ENCODE measurements around the gene IGF2R.
"Not testable (repeated sequence)": the region's sequence is repeated elsewhere in the genome, so short reads cannot be mapped to it uniquely, and the experiment has no call there.

Gene IGF2R

GRCh38 chr6:159968295-159969203 is at the start of gene IGF2R:
IGF2R (plus strand) TSS chr6:159969082; CDS start chr6:159969247, 165 bp downstream.
- peak; percentile 50 for DNase-seq

DNA sequence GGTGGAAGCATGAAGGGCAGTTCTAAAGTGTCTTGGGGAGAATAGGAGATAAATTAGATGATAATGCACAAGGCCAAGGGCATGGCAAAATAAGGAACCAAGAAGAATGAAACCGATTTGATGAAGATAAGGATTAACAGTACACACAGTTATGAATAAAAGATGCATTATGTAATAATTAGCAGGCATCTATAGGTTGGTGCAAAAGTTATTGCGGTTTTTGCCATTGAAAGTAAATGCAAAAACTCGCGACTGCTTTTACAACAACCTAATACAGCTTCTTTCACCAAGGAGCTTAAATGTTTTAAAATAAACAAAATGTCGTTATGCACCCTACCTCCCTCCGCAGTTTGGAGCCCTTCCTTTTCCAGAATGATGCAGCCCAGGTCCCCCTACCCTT is 49.1 kb upstream of the IGF2R start:
- DNase-seq: no peak

GRCh38 chr6:159924150-159924549 is 44.7 kb upstream of the IGF2R start:
- not testable (repeated sequence) for DNase-seq

- no peak for DNase-seq
These were observed 42.2 kb upstream of the IGF2R start for GRCh38 chr6:159926542-159927203.

- peak; percentile 85 for DNase-seq
These were observed 39.1 kb upstream of the IGF2R start for GRCh38 chr6:159929819-159930218.

DNA sequence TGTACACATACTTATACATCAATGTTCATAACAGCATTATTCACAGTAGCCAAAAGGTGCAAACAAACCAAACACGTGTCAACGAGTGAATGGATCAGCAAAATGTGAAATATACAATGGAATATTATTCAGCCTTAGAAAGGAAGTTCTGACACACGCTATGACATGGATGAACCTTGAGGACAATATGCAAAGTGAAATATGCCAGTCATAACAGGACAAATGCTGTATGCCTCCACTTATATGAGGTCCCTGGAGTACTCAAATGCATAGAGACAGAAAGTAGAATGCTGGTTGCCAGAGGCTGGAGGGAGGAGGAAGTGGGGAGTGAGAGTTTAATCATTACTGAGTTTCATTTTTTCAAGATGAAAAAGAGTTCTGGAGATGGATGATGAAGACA is 37.8 kb upstream of the IGF2R start:
- DNase-seq: no peak

DNA sequence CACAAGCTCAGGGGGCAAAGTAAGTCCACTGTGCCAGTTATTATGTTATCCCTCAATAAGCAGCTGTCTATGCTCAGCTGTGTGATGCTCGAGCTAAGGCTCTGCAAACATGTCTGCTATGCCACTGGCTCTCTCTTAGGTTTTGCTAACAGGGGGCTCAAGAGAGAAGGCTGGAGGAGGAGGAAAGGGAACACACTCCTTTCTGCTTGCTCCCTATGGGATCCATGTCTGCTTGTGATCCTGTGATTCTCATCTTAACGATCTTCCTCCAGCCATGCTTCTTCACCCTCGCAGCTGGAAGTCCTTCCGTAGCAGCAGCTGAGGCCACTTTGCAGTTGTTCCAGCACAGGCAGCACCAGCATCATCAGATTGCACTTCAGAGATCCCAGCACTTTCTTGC is 37.0 kb upstream of the IGF2R start:
- DNase-seq: no peak

- DNase-seq: no peak
These were observed 35.8 kb upstream of the IGF2R start for GRCh38 chr6:159933077-159933476.

DNA sequence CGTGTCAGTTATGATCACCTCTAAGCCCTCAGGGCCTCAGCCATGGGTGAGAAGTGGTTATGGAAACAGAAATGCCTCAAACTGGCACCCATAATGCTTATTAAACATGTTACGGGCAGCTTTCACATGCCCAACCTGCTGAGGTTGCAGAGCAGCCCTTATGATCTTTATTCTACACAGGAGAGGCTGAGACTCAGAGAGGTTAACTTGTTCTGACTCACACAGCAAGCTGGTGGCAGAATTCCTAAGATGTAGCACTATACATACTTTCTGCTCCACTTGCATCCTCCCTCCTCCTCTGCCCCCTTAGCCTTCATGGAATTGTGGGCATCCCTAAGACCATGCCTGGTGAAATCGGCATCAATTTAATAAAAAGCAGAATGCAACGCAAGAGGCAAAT is 34.7 kb upstream of the IGF2R start:
- no peak for DNase-seq

DNA sequence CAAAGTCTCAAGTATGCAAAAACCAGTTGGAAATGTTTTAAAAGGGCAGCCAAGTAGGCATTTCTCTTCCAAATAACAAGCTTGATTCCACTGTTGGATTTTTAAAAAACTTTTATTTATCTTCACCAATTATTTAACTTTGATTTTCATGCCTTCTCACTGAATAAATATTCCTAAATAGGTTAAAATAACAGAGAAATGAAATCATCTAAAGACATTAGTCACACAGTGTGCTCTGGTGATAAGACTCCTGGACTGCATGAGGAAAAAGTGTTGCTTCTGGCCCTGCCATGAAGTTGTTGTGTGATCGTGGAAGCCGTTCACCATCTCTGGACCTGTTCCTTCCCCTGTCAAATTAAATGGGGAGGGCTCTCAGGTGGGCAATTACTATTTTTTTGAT is 33.8 kb upstream of the IGF2R start:
- no peak for DNase-seq

DNA sequence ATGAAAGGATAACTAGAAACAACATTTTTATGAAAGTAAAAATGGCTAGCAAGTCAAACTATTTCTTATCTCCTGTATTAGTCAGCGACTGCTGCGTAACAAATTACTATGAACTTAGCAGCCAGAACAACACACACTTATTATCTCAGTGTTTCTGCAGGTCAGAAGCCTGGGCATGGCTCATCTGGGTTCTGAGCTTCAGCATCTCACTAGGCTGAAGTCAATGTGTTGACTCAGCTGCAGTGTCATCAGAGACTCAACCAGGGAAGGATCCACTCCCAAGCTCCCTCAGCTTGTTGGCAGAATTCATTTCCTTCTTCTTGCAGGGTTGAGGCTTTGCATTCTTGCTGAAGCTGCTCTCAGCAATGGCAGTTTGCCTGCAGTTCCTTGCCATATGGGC is 33.2 kb upstream of the IGF2R start:
- DNase-seq: no peak

- DNase-seq: no peak
These were observed 29.3 kb upstream of the IGF2R start for GRCh38 chr6:159939591-159940016.

- DNase-seq: no peak
These were observed 27.4 kb upstream of the IGF2R start for GRCh38 chr6:159941286-159942113.

- DNase-seq: no peak
These were observed 25.7 kb upstream of the IGF2R start for GRCh38 chr6:159943101-159943632.

DNA sequence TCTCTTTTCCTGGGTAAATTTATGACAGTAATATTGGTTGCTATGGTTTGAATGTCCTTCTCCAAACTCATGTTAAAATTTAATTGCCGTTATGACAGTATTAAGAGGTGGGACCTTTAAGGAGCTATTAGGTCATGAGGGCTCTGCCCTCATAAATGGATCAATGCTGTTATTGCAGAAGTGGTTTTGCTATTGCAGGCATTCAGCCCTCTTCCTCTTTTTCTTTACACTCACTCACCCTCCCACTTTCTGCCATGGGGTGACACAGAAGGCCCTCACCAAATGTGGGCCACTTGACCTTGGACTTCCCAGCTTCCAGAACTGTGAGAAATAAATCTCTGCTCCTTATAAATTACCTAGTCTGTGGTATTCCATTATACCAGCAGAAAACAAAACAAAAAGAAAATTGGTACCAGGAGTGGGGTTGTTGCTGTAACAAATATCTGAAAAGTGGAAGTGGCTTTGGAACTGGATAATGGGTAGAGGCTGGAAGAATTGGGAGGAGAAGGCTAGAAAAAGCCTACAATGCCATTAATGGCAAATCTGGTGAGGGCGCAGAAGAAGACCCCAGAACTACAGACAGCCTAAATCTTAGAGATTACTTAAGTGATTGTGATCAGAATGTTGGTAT is 24.8 kb upstream of the IGF2R start:
- no peak for DNase-seq

- no peak for DNase-seq
These were observed 23.0 kb upstream of the IGF2R start for GRCh38 chr6:159945801-159946392.

- no peak for DNase-seq
These were observed 22.0 kb upstream of the IGF2R start for GRCh38 chr6:159946912-159947311.

- no peak for DNase-seq
These were observed 20.7 kb upstream of the IGF2R start for GRCh38 chr6:159948199-159948598.

GRCh38 chr6:159951772-159952171 is 17.1 kb upstream of the IGF2R start:
- no peak for DNase-seq

DNA sequence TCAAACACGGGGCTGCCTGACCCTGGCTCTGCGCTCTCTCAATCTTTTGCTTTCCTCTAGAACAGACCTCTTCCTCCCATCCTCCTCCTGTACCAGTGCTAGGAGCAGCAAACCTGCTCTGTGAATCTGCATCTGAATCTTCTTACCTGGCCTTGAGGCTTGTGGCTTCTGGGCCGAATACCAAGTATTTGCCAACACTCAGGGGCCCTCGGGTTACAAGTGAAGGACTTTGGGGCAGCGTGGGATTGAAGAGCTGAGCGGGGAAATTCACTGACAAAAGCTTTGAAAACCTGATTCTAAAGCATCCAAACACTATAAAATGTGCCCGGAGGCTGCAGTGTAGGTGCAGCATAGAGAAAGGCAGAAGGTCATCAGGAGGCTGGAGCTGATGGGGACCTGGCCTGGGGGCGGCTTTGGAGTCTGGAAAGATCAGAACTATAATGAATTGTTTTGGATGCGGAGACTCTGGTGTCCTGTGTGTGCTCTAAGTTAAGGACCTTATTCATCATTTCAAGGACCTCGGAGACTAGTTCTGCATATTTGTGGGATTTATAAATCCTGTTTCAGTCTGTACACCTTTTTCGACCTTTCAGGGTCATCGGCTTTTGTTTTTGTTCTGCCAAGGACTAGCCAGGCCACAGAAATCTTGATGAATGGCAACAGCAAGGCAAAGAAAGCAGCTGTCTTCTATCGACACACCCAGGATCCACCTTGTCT is 16.4 kb upstream of the IGF2R start:
- no peak for DNase-seq

GRCh38 chr6:159953091-159953601 is 15.7 kb upstream of the IGF2R start:
- no peak for DNase-seq

All from NCI-H2029 treated with DMSO at 0.1 percent for 48 hours (cell line).